HepG2 (cell line): ENCODE results near the gene CCDC183. TPM values are rescaled to one million over a fixed set of nuclear protein-coding genes. Genes with fewer than 3 reads are reported as not detected.

Source experiments
- AGO2 ChIP-seq: fragments of 200-400 bp; formaldehyde crosslinking; optimal IDR thresholded peaks from 2 replicates; pipeline ENCODE3; 2017; ENCODE audit warnings: mild to moderate bottlenecking, low read depth, low read length, moderate library complexity
- E2F2 ChIP-seq: sonication (generic); formaldehyde crosslinking; IDR thresholded peaks from 2 replicates; pipeline ENCODE4 v1.4.0; 2020; ENCODE audit warnings: missing genetic modification reagents, borderline replicate concordance
- ELF4 ChIP-seq: sonication (generic); formaldehyde crosslinking; IDR thresholded peaks from 2 replicates; pipeline ENCODE4 v1.5.0; 2020; ENCODE audit warnings: missing genetic modification reagents, mild to moderate bottlenecking, moderate library complexity, borderline replicate concordance
- GTF2F1 ChIP-seq: fragments of 150-350 bp; IDR thresholded peaks from 2 replicates; pipeline ENCODE4 v1.6.1; 2014; ENCODE audit warnings: low read length
- HNF1B ChIP-seq: sonication (generic); formaldehyde crosslinking; IDR thresholded peaks from 2 replicates; pipeline ENCODE4 v1.5.1; 2020; ENCODE audit warnings: mild to moderate bottlenecking, moderate library complexity, missing genetic modification reagents
- HOXD1 ChIP-seq: sonication (generic); formaldehyde crosslinking; IDR thresholded peaks from 2 replicates; pipeline ENCODE4 v1.5.0; 2020; ENCODE audit warnings: missing genetic modification reagents
- PBX3 ChIP-seq: sonication (generic); formaldehyde crosslinking; IDR thresholded peaks from 2 replicates; pipeline ENCODE4 v1.8.1; 2023; ENCODE audit warnings: missing genetic modification reagents, inconsistent platforms, borderline replicate concordance
- PLRG1 ChIP-seq: fragments of 450-650 bp; conservative IDR thresholded peaks from 2 replicates; pipeline ENCODE4 v1.6.1; 2016
- SCMH1 ChIP-seq: sonication (generic); formaldehyde crosslinking; IDR thresholded peaks from 2 replicates; pipeline ENCODE4 v1.9.0; 2021; ENCODE audit warnings: missing genetic modification reagents, mild to moderate bottlenecking, borderline replicate concordance
- SOX6 ChIP-seq, 2 experiments: fragments of 450-650 bp in 1 of 2; sonication (generic) in 1 of 2; formaldehyde crosslinking in 1 of 2; IDR thresholded peaks; 2 replicates each; pipeline versions ENCODE4 v1.4.0 to v1.6.1; 2017 to 2020; ENCODE audit warnings: antibody characterized with exemption in 1 of 2, mild to moderate bottlenecking in 1 of 2, missing genetic modification reagents in 1 of 2
- TBL1XR1 ChIP-seq: fragments of 150-350 bp; IDR thresholded peaks from 2 replicates; pipeline ENCODE4 v1.6.1; 2014; ENCODE audit warnings: borderline replicate concordance, low read length; ENCODE audit not compliant: partially characterized antibody
- ZFX ChIP-seq: sonication (generic); formaldehyde crosslinking; IDR thresholded peaks from 2 replicates; pipeline ENCODE4 v1.4.0; 2020; ENCODE audit warnings: mild to moderate bottlenecking, low read depth, missing genetic modification reagents, moderate library complexity
- ZNF513 ChIP-seq: sonication (generic); formaldehyde crosslinking; conservative IDR thresholded peaks from 2 replicates; pipeline ENCODE4 v1.5.0; 2020; ENCODE audit warnings: missing genetic modification reagents
- ZNF530 ChIP-seq: sonication (generic); formaldehyde crosslinking; IDR thresholded peaks from 2 replicates; pipeline ENCODE4 v1.5.0; 2020; ENCODE audit warnings: low read depth, mild to moderate bottlenecking, missing genetic modification reagents
- ZNF549 ChIP-seq: sonication (generic); formaldehyde crosslinking; IDR thresholded peaks from 2 replicates; pipeline ENCODE4 v1.5.0; 2020; ENCODE audit warnings: missing genetic modification reagents
- ZNF670 ChIP-seq: sonication (generic); formaldehyde crosslinking; IDR thresholded peaks from 2 replicates; pipeline ENCODE4 v1.8.0; 2022; ENCODE audit warnings: mild to moderate bottlenecking, missing genetic modification reagents, borderline replicate concordance
- polyA plus RNA-seq, 8 experiments: library from polyadenylated mRNA; depleted of rRNA in 3 of 8; stranded (reverse) in 7 of 8; unstranded in 1 of 8; fragments of >200 nt; fragmentation: Illumina TruSeq in 4 of 8; extraction: Trizol in 4 of 8; gene quantifications; 2 replicates each; pipeline versions ENCODE4 v1.2.1 to v1.2.3, GENCODE V29; 2011 to 2016; ENCODE audit warnings: low read depth in 4 of 8, missing spikeins in 1 of 8, mixed read lengths in 1 of 8; ENCODE audit not compliant: insufficient read depth in 1 of 8
- total RNA-seq, 5 experiments: library from RNA; depleted of rRNA; stranded (reverse); fragments of >200 nt; fragmentation: Illumina TruSeq; extraction: Trizol; gene quantifications; 2 replicates each; pipeline ENCODE4 v1.2.3, GENCODE V29; 2016; ENCODE audit warnings: low read depth in 1 of 5
- TF ChIP-seq, protein P1 (sequence below): sonication (generic); formaldehyde crosslinking; IDR thresholded peaks from 2 replicates; pipeline ENCODE4 v1.5.1; 2020; ENCODE audit warnings: missing genetic modification reagents, mild to moderate bottlenecking, borderline replicate concordance

Gene CCDC183
- total and polyA plus RNA-seq, 2 of the 13 experiments (the other 11 are each of a cell fraction or from before 2014, with no cell fraction given), result 5.0 to 66.4 TPM

GRCh38 chr9:136807281-136808074 lies 11.3 kb downstream of the CCDC183 start, which contains the start of gene RABL6 (continued):
- TF ChIP-seq E2F2 (CRISPR knock-in tag) (no peak), GTF2F1 (no peak), HOXD1 (CRISPR knock-in tag) (no peak), TBL1XR1 (no peak), HNF1B (0 out of 2 replicates have a peak, but pooled peaks have one; percentile 11), SOX6 (IDR thresholded peaks at IDR 0.05) (no peak), SOX6 (CRISPR knock-in tag; IDR thresholded peaks at IDR 0.05) (no peak), ZNF513 (CRISPR knock-in tag) (no peak), ELF4 (CRISPR knock-in tag) (peak; percentile 61; the same call in 1 of the 2 replicates), PBX3 (CRISPR knock-in tag) (no peak), SCMH1 (CRISPR knock-in tag) (no peak), AGO2 (peak; percentile 71), ZNF530 (CRISPR knock-in tag) (no peak), PLRG1 (no peak), ZNF549 (CRISPR knock-in tag) (no peak), ZFX (CRISPR knock-in tag) (peak; percentile 40; the same call in 1 of the 2 replicates), ZNF670 (0 out of 2 replicates have a peak, but pooled peaks have one; percentile 50)
- TF ChIP-seq, protein P1, sequence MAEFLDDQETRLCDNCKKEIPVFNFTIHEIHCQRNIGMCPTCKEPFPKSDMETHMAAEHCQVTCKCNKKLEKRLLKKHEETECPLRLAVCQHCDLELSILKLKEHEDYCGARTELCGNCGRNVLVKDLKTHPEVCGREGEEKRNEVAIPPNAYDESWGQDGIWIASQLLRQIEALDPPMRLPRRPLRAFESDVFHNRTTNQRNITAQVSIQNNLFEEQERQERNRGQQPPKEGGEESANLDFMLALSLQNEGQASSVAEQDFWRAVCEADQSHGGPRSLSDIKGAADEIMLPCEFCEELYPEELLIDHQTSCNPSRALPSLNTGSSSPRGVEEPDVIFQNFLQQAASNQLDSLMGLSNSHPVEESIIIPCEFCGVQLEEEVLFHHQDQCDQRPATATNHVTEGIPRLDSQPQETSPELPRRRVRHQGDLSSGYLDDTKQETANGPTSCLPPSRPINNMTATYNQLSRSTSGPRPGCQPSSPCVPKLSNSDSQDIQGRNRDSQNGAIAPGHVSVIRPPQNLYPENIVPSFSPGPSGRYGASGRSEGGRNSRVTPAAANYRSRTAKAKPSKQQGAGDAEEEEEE (CRISPR knock-in tag), result 0 out of 2 replicates have a peak, but pooled peaks have one; percentile 30
